Urinary bladder (tissue), 4 donors: ENCODE measurements around the gene PEPD. TPM values are rescaled to one million over a fixed set of nuclear protein-coding genes. Genes with fewer than 3 reads are reported as not detected.
"Not testable (repeated sequence)": the region's sequence is repeated elsewhere in the genome, so short reads cannot be mapped to it uniquely, and the experiment has no call there.

Experiments used
- DNase-seq: peaks from one replicate; pipeline ENCODE4 v3.0.0-alpha.2; 2015; ENCODE audit errors: extremely low spot score
- H3K27ac ChIP-seq: one replicate; pipeline ENCODE4 v1.5.1; 2013; ENCODE audit warnings: low read depth, mild to moderate bottlenecking, moderate library complexity
- H3K36me3 ChIP-seq: one replicate; pipeline ENCODE4 v1.6.1; 2013; ENCODE audit warnings: mild to moderate bottlenecking, moderate library complexity; ENCODE audit not compliant: insufficient read depth
- H3K4me1 ChIP-seq: one replicate; pipeline ENCODE4 v1.6.1; 2013; ENCODE audit warnings: mild to moderate bottlenecking, moderate library complexity; ENCODE audit not compliant: insufficient read depth
- H3K4me3 ChIP-seq: one replicate; pipeline ENCODE4 v1.5.1; 2013; ENCODE audit warnings: low read depth, low read length
- WGBS: extraction: QIAGEN DNeasy Blood & Tissue Kit; methylation state at CpG from one replicate; pipeline ENCODE4 v1.1.7; 2013; 5-methylcytosine and 5-hydroxymethylcytosine counted together
- polyA plus RNA-seq: library from polyadenylated mRNA; stranded (reverse); fragments of 200-250 nt; gene quantifications from one replicate; pipeline ENCODE4 v1.2.3, GENCODE V29; 2013
- total RNA-seq: library from RNA; depleted of rRNA; stranded (reverse); fragments of >200 nt; gene quantifications from one replicate; pipeline ENCODE4 v1.2.3, GENCODE V29; 2014
- donor health status: healthy with polysubstance abuse.
- donor health status: healthy.

The PEPD gene
- total and polyA plus RNA-seq, 2 donors, result 24.2 to 85.0 TPM

DNA sequence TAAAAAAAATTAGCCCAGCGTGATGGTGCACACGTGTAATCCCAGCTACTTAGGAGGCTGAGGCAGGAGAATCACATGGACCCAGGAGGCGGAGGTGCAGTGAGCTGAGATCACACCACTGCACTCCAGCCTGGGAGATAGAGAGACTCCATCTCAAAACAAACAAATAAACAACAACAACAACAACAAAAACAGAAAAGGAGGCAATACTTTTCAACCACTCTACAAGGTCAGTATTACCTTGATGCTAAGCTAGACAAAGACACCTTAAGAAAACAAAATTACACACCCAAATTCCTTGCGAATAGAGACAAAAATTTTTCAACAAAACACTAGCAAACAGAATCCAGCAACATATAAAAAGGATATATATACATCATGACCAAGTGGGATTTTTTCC, 39.7 kb downstream of the PEPD start:
- 89% methylated on average over 4 of the region's 4 CpGs for whole genome bisulfite sequencing
- peaks cover 4% of the 10 kb centered on the region for H3K36me3 ChIP-seq
- no peaks in the 10 kb centered on the region for H3K4me1 ChIP-seq
- no peak overlapping the region for H3K27ac ChIP-seq
- no peak for DNase-seq
- H3K4me3 ChIP-seq, result no peak overlapping the region

DNA sequence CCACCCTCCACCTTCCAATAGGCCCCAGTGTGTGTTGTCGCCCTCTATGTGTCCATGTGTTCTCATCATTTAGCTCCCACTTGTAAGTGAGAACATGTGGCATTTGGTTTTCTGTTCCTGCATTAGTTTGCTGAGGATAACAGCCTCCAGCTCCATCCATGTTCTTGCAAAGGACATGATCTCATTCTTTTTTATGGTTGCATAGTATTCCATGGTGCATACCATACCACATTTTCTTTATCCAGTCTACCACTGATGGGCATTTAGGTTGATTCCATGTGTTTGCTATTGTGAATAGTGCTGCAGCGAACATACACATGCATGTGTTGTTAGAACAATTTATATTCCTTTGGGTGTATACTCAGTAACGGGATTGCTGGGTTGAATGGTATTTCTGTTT, 42.0 kb downstream of the PEPD start:
- H3K36me3 ChIP-seq, DNase-seq, H3K4me1 ChIP-seq, H3K4me3 ChIP-seq, H3K27ac ChIP-seq: not testable (repeated sequence)
- 100% methylated on average over 2 of the region's 3 CpGs for WGBS

- Histone ChIP-seq H3K27ac (no peak overlapping the region), H3K36me3 (peaks cover 4% of the 10 kb centered on the region), H3K4me3 (no peak overlapping the region), H3K4me1 (no peaks in the 10 kb centered on the region)
- no peak for DNase-seq
- WGBS, result 95% methylated on average over 10 of the region's 10 CpGs
Measured at GRCh38 chr19:33477781-33478180, 43.8 kb downstream of the PEPD start.

DNA sequence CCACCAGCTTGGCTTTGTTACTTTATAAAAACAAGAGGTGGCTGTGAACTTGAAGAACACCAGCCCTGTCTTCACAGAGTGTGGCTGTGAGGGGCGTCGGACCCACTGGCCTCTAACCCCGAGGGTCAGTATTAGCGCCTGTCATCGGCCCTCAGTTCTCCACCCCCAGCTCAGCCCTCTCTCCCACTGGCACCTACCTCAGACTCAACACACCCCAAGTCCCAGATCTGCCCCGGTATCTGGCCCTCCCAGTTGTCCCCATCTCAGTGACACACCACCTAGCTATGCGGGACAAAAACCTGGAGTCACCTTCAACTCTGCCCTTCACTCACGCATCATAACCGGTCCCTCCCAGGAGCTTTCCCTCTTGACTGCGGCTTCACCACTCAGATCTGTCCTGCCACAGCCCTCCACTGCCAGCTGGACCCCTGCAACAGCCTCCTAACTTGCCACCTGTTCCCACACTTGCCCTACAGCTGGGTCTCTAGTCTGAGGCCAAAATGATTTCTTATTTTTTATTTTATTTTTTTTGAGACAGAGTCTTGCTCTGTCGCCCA, 45.4 kb downstream of the PEPD start:
- H3K4me3 ChIP-seq, result no peak overlapping the region
- no peak for DNase-seq
- 92% methylated on average over 11 of the region's 11 CpGs for WGBS
- no peak overlapping the region for H3K27ac ChIP-seq
- peaks cover 4% of the 10 kb centered on the region for H3K36me3 ChIP-seq
- no peaks in the 10 kb centered on the region for H3K4me1 ChIP-seq

DNA sequence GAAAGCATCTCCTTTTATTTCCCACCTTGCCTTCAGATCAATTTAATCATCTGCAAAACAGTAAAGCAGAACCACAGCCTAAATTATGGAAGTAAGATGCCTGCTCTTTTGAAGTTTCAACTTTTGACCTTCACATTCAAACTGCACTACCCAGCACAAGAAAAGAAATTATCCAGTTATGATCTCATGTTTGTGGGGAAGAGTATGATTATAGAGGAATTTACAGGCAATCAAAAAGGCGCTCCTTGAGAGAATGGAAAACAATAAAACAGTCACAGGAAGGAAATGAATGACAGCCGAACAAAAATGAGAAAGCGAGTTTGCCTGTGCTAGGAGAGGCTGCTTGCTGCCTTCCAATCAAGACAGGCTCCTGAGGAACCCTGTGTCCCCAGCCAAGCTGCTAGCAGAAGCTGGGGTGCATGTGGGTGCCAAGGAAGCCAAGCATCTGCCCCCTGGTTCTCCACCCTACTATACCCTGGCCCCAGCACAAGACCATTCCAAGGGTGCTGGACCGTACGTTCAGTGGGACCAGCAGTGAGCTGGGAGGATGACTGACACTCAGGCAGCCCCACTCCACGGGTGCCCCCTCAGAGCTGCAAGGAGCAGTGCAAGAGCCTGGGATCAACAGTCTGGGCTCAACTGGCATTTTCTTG, 47.8 kb downstream of the PEPD start:
- DNase-seq, result no peak
- H3K4me3 ChIP-seq, result no peak overlapping the region
- 66% methylated on average over 6 of the region's 6 CpGs for WGBS
- H3K4me1 ChIP-seq, result no peaks in the 10 kb centered on the region
- no peak overlapping the region for H3K27ac ChIP-seq
- peaks cover 4% of the 10 kb centered on the region for H3K36me3 ChIP-seq

- no peak for DNase-seq
- 74% methylated on average over 23 of the region's 23 CpGs for WGBS
- Histone ChIP-seq H3K4me1 (no peaks in the 10 kb centered on the region), H3K27ac (no peak overlapping the region), H3K36me3 (peaks cover 4% of the 10 kb centered on the region), H3K4me3 (no peak overlapping the region)
Measured at GRCh38 chr19:33472691-33473652, 48.6 kb downstream of the PEPD start.

DNA sequence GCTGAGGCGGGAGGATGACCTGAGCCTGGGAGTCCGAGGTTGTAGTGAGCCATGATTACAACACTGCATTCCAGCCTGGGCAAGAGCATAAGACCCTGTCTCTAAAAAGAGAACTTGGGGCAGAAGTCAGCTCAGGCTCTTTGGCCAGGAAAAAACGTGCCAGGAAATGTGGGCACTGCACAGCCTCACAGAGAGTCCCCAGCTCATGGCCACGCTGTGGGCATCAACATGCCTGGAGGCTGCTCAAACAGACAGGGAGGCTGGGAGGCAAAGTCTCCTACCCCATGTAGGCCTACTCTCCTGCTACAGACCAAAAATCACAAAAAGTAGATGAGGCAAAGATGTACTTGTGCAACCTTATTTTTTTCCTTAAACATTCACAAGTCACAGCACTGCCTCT, 49.4 kb downstream of the PEPD start:
- Histone ChIP-seq H3K27ac (no peak overlapping the region), H3K36me3 (peaks cover under 1% of the 10 kb centered on the region), H3K4me1 (no peaks in the 10 kb centered on the region), H3K4me3 (no peak overlapping the region)
- no peak for DNase-seq
- WGBS, result 88% methylated on average over 4 of the region's 4 CpGs

GRCh38 chr19:33471111-33471996, 50.2 kb downstream of the PEPD start:
- no peak for DNase-seq
- 87% methylated on average over 13 of the region's 13 CpGs for WGBS
- H3K4me3 ChIP-seq, result no peak overlapping the region
- H3K27ac ChIP-seq, result no peak overlapping the region
- H3K4me1 ChIP-seq, result no peaks in the 10 kb centered on the region
- no peaks in the 10 kb centered on the region for H3K36me3 ChIP-seq

DNA sequence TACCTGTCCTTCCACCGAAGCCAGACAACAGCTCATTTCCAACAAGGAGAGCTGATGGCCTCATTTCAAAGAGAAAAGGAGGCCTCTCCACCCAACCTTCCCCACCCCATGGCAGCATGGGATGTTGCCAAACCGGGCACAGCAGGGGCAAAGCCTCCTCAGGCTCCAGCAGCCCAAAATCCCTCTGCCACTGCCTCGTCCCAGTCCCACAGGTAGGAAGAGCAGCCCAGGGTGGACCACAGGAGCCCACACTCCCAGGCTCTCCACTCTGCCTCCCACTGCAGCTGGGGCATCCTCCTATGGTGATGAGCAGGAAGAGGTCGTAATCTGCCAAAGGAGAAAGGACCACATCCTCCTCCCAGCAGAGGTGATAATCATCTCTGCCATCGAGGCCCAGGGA, 50.9 kb downstream of the PEPD start:
- H3K4me3 ChIP-seq, result no peak overlapping the region
- 81% methylated on average over 5 of the region's 5 CpGs for WGBS
- no peak for DNase-seq
- no peak overlapping the region for H3K27ac ChIP-seq
- H3K36me3 ChIP-seq, result no peaks in the 10 kb centered on the region
- H3K4me1 ChIP-seq, result no peaks in the 10 kb centered on the region

DNA sequence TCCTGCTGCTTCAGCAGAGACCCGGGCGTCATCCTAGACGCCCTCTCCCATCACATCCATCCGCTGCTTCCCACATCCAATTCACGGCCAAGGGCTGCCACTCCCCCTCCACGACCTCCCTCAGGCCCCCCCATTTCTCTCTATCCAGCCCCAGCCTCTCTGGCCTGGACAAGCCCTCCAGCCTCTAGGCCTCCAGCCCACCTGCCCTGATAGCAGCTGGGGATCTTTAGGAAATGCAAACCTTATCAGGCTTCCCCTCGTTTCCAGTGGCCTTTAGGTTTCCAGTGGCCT, 51.6 kb downstream of the PEPD start:
- WGBS, result 89% methylated on average over 7 of the region's 7 CpGs
- no peak for DNase-seq
- H3K27ac ChIP-seq, result no peak overlapping the region
- H3K4me3 ChIP-seq, result no peak overlapping the region
- no peaks in the 10 kb centered on the region for H3K36me3 ChIP-seq
- H3K4me1 ChIP-seq, result no peaks in the 10 kb centered on the region

GRCh38 chr19:33469171-33470039, 52.2 kb downstream of the PEPD start:
- Histone ChIP-seq H3K4me3 (no peak overlapping the region), H3K4me1 (no peaks in the 10 kb centered on the region), H3K27ac (no peak overlapping the region), H3K36me3 (no peaks in the 10 kb centered on the region)
- no peak for DNase-seq
- 91% methylated on average over 20 of the region's 20 CpGs for WGBS

DNA sequence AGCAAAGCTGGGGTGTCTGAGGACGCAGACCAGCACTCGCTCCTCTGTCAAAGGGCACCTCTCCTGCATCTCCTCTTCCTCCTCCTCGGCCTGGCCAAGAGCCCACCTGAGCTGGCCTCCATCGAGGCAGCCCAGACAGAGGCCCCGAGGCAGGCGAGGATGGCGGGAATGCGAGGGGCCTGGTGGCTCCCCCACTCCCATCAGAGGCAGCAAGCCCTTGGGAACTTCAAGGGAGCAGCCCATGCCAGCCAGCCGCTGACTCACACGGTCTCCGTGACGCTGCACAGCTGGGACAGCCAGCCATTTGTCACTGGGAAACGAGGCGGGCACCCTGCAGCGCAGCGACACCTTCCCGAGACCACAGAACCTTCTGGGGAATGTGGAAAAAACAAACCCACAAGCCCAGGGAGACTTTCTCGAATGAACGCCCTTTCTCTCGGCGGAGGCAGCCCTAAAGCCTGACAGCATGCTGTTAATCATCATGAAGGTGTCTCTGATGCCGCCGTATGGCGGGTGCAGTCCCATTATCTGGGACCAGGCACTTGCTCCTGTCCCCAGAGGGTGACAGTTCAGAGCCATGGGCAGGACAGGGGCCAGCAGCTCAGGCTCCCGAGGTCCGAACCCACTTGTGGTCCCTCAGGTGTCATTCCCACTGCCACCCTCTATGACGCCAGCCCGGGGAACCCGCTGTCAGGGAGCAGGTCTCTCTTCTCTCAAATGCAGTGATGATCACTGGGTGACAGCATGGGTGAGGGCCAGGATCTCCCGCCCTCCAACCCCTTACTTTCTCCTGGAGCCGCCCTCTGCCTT, 53.0 kb downstream of the PEPD start:
- Histone ChIP-seq H3K4me3 (no peak overlapping the region), H3K27ac (no peak overlapping the region), H3K4me1 (no peaks in the 10 kb centered on the region), H3K36me3 (no peaks in the 10 kb centered on the region)
- DNase-seq, result no peak
- WGBS, result 84% methylated on average over 31 of the region's 31 CpGs
